CD1c-positive myeloid dendritic cell (primary cell): Measurements from ENCODE around the gene MVK.

Experiments
- DNase-seq: peaks from one replicate; pipeline ENCODE4 v3.0.0-alpha.2; 2016; ENCODE audit errors: extremely low spot score

MVK gene

DNA sequence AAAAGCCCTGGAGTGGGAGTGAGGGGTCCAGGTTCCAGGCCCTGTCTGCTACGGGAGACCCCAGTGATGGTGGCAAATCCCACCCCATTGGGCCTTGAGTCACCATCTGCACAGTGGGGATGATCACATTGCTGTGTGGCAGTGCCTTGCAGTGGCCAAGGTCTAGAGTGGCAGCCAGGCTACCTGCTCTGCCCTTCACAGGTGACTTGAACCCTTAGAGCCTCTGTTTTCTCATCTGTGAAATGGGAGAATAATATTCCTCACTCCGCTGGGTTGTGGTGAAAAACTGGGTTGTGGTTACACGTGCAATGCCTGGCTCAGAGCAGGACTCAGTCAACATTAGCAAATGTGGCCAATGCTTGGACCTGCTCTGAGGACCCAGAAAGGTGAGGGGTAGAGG, 58.2 kb downstream of the MVK start:
- no peak for DNase-seq

- no peak for DNase-seq
These were observed 58.7 kb downstream of the MVK start for GRCh38 chr12:109632342-109632741.

GRCh38 chr12:109635717-109636116, 62.1 kb downstream of the MVK start:
- DNase-seq = no peak

DNA sequence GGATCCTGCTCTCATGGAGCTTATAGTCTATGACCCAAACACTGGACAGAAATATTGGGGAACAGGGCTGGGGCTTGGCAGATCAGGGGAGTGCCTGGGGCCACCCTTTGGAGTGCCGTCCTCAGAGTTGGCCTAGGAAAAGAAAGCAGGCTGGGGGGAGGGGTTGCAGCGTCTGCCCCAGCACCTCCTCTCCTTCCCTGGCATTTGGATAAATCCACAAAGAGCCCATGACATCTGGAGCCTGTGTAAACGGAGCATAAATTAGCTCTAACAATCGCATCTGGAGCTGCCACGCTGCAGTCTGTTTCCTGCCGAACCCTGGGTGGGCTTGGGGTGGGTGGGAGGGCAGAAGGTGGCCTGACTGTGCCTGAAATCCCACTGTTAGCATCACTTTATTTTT, 63.8 kb downstream of the MVK start:
- DNase-seq = no peak

DNA sequence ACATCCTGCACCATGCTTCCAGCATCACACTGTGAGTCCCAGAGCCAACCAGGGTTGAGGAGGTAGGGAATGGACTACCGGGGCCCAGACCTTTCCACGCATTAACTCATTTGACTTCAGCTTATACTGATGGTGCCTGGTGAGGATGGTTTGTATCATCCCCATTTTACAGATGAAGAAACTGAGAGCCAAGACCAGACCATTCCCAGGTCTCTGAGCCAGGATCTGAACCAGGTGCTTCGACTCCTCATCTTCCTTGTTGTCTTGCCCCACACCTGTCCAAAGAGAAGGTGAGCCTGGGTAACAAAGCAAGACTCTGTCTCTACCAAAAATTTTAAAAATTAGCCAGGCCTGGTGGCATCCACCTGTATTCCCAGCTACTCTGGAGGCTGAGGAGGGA, 64.4 kb downstream of the MVK start:
- DNase-seq = no peak

DNA sequence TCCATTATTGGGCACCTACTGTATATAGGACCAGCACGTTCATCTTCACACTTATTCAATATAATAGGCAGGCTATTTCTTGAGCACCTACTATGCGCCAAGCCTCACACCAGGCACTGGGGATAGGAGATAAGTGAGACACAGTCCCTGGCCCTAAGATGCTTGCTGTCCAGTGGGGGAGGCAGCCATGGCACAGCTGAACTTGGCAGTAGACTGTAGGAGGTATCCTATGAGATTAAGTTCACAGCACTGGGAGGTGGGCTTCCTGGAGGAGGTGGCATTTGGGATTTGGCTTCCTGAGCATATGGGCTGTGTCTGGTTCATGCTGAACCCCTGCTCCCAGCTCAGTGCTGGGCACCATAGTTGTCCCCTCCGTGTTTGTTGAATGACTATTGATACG, 65.1 kb downstream of the MVK start:
- no peak for DNase-seq

GRCh38 chr12:109639151-109639872, 65.7 kb downstream of the MVK start:
- DNase-seq = no peak

GRCh38 chr12:109640961-109641360, 67.4 kb downstream of the MVK start:
- DNase-seq = no peak

DNA sequence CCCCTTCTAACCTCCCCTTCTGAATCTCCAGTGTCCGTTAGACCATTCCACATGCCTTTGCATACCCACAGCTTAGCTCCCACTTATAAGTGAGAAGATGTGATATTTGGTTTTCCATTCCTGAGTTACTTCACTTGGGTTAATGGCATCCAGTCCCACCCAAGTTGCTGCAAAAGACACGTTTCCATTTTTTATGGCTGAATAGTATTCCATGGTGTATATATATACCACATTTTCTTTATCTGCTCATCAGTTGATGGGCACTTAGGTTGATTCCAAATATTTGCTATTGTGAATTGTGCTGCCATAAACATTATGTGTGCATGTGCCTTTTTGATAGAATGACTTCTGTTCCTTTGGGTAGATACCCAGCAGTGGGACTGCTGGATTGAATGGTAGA, 67.8 kb downstream of the MVK start:
- no peak for DNase-seq

DNA sequence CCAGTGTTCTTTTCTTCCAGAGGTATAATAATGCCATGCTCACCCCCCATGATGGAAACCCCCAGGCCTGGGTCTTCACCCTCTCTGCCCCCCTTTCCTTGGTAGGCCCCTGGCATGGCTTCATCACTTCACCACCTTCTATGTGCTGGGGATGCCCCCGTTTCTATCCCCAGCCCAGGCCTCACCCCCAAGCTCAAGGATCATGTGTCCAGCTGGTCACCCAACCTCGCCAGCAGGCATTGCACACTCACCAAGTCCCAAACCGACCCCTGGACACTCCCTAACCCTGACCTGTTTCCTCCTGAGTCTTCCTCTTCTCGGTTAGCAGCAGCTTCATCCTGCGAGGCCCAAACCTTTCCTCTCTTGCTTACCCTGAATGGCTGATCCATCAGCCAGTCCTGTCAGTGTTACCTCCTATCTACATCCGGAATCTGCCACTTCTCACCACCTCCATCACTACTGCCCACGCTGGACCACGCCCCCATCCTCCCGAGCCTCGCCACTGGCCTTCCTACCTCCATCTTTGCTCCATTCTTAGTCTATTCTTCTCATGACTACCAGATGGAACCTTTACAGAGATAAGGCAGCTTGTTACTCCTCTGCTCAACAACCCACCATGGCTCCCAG, 69.0 kb downstream of the MVK start:
- DNase-seq = no peak

GRCh38 chr12:109645194-109645593, 71.6 kb downstream of the MVK start:
- DNase-seq = no peak

GRCh38 chr12:109645708-109646107, 72.1 kb downstream of the MVK start:
- DNase-seq = no peak
